Caco-2 (cell line): ENCODE results near the gene OR51L1. TPM values are rescaled to one million over a fixed set of nuclear protein-coding genes. Genes with fewer than 3 reads are reported as not detected.

Experiments used
- BruUV-seq: library from RNA; stranded (reverse); fragments of 400-500 nt; replicated peaks from 2 replicates; lab custom pipeline; 2021; lab: Mats Ljungman, UMichigan
- CTCF ChIA-PET: fragments of 300-600 bp; sonication (Branson Sonifier 250); formaldehyde crosslinking; loops from one replicate; lab custom pipeline; 2022; ENCODE audit warnings: antibody characterized with exemption; lab: Charles Lee
- POLR2A ChIA-PET: fragments of 300-600 bp; sonication (Branson Sonifier 250); formaldehyde crosslinking; loops from one replicate; lab custom pipeline; 2022; ENCODE audit warnings: antibody characterized with exemption; lab: Charles Lee
- DNase-seq, 2 experiments: peaks; one replicate each; pipeline versions ENCODE4 v3.0.0 to v3.0.0-alpha.2; 2020 to 2022
- H3K27me3 ChIP-seq: replicated peaks from 2 replicates; pipeline ENCODE4 v1.6.0; 2011; ENCODE audit warnings: low read length; ENCODE audit not compliant: control insufficient read depth, insufficient read depth
- H3K36me3 ChIP-seq: 2 replicates; pipeline ENCODE4 v1.5.1; 2011; ENCODE audit warnings: low read length; ENCODE audit not compliant: control insufficient read depth, insufficient read depth
- H3K4me1 ChIP-seq: fragments of 250-450 bp; sonication (Bioruptor Pico); 2 replicates; pipeline ENCODE4 v1.5.1; 2020; ENCODE audit warnings: mild to moderate bottlenecking
- H3K4me3 ChIP-seq: 2 replicates; pipeline ENCODE4 v1.5.1; 2011; ENCODE audit warnings: low read depth, mild to moderate bottlenecking, control low read depth, low read length
- H3K9me3 ChIP-seq: fragments of 250-450 bp; sonication (Bioruptor Pico); 2 replicates; pipeline ENCODE4 v1.5.1; 2020; ENCODE audit warnings: mild to moderate bottlenecking, moderate library complexity
- H3K27ac Mint-ChIP-seq: one replicate; pipeline ENCODE4 v1.8.0; 2022; ENCODE audit warnings: mixed read lengths; ENCODE audit not compliant: unreplicated experiment
- H3K27me3 Mint-ChIP-seq: one replicate; pipeline ENCODE4 v1.8.0; 2022; ENCODE audit warnings: mixed read lengths; ENCODE audit not compliant: insufficient read depth, unreplicated experiment
- H3K36me3 Mint-ChIP-seq: one replicate; pipeline ENCODE4 v1.8.0; 2022; ENCODE audit warnings: mild to moderate bottlenecking, mixed read lengths; ENCODE audit not compliant: insufficient read depth, unreplicated experiment
- H3K4me1 Mint-ChIP-seq: one replicate; pipeline ENCODE4 v1.8.0; 2022; ENCODE audit warnings: low read depth, mixed read lengths; ENCODE audit not compliant: unreplicated experiment
- H3K4me3 Mint-ChIP-seq: one replicate; pipeline ENCODE4 v1.8.0; 2022; ENCODE audit warnings: mild to moderate bottlenecking, moderate library complexity, mixed read lengths; ENCODE audit not compliant: unreplicated experiment
- H3K9me3 Mint-ChIP-seq: one replicate; pipeline ENCODE4 v1.8.0; 2022; ENCODE audit warnings: mixed read lengths; ENCODE audit not compliant: unreplicated experiment
- CTCF ChIP-seq, 2 experiments: fragments of 200-600 bp in 1 of 2; IDR thresholded peaks; 1 replicate in 1 of 2; 2 replicates in 1 of 2; pipeline versions ENCODE4 v1.5.1 to v1.8.0; 2011 to 2022; ENCODE audit warnings: antibody characterized with exemption in 1 of 2, control low read depth in 1 of 2, inconsistent platforms in 1 of 2, low read depth in 1 of 2, low read length in 1 of 2, mild to moderate bottlenecking in 1 of 2, moderate library complexity in 1 of 2; ENCODE audit not compliant: insufficient read depth in 1 of 2, severe bottlenecking in 1 of 2, unreplicated experiment in 1 of 2
- intact Hi-C: fragments of 100-400 bp; cut with micrococcal nuclease; formaldehyde crosslinking; loops from one replicate; pipeline ENCODE4 v1.10.0; 2022; ENCODE audit not compliant: unreplicated experiment
- total RNA-seq: library from RNA; stranded (reverse); gene quantifications from 2 replicates; pipeline ENCODE4 v1.2.3, GENCODE V29; 2022

Gene OR51L1
- total RNA-seq, 1 experiment from 2014 or later: not detected

GRCh38 chr11:5043380-5043779 is 48.7 kb downstream of the OR51L1 start:
- CTCF ChIA-PET: no interaction called here
- Mint-ChIP-seq H3K27me3 (peaks cover 8% of the 10 kb centered on the region), H3K36me3 (no peaks in the 10 kb centered on the region), H3K27ac (no peak overlapping the region), H3K4me3 (no peak overlapping the region), H3K4me1 (no peaks in the 10 kb centered on the region), H3K9me3 (no peaks in the 10 kb centered on the region)
- intact Hi-C loops: no loop called here
- TF ChIP-seq CTCF (IDR thresholded peaks at IDR 0.05; ENCODE audit: insufficient read depth in 1 of 2, low read depth in 1 of 2, low read length in 1 of 2, severe bottlenecking in 1 of 2, unreplicated experiment in 1 of 2): no peak
- Histone ChIP-seq H3K4me3 (no peak overlapping the region), H3K4me1 (no peaks in the 10 kb centered on the region), H3K9me3 (no peaks in the 10 kb centered on the region), H3K27me3 (no peaks in the 10 kb centered on the region), H3K36me3 (no peaks in the 10 kb centered on the region)
- no TSS peak for BruUV-seq
- POLR2A ChIA-PET: no interaction called here
- no peak for DNase-seq

DNA sequence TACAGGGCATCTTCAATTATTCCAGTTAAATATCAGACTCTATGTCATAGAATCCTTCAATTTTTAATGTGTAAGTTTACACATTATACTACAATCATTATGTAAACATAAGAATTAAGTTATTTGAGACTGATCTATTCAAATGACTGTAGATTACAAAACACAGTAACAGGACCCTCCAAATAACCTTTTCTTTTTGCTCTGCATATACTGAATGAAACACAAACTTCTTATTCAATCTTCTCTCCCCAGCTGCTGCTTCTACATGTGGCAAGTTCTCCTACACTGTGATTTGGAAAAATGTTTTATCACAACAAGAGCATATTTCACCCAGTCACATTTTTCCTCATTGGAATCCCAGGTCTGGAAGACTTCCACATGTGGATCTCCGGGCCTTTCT is 51.6 kb downstream of the OR51L1 start, which contains the start of gene OR52J3:
TSS of gene OR52J3 (plus strand) at position 301 of the 400 bp plus-strand sequence. CDS start at position 301, 0 bp downstream.
- CTCF ChIA-PET: no interaction called here
- no peaks in the 10 kb centered on the region for H3K4me1 Mint-ChIP-seq
- Histone ChIP-seq H3K9me3 (no peaks in the 10 kb centered on the region), H3K4me3 (no peak within 1 kb of the TSS), H3K36me3 (no peaks in the 10 kb centered on the region), H3K4me1 (no peaks in the 10 kb centered on the region), H3K27me3 (no peaks in the 10 kb centered on the region)
- H3K4me3 Mint-ChIP-seq: no peak within 1 kb of the TSS
- intact Hi-C loops: no loop called here
- no peak for TF ChIP-seq CTCF (IDR thresholded peaks at IDR 0.05; ENCODE audit: insufficient read depth in 1 of 2, low read depth in 1 of 2, low read length in 1 of 2, severe bottlenecking in 1 of 2, unreplicated experiment in 1 of 2)
- POLR2A ChIA-PET: no interaction called here
- H3K9me3 Mint-ChIP-seq: no peaks in the 10 kb centered on the region
- no peaks in the 10 kb centered on the region for H3K36me3 Mint-ChIP-seq
- no peak within 1 kb of the TSS for H3K27ac Mint-ChIP-seq
- no TSS peak for BruUV-seq
- peaks cover 4% of the 10 kb centered on the region for H3K27me3 Mint-ChIP-seq
- DNase-seq: no peak

- peaks cover 4% of the 10 kb centered on the region for H3K27me3 Mint-ChIP-seq
Observed at GRCh38 chr11:5046754-5047330, 52.2 kb downstream of the OR51L1 start.

More at GRCh38 chr11:5046754-5047330, 52.2 kb downstream of the OR51L1 start:
- DNase-seq: no peak
- Mint-ChIP-seq H3K36me3 (no peaks in the 10 kb centered on the region), H3K4me1 (no peaks in the 10 kb centered on the region), H3K4me3 (no peak overlapping the region), H3K9me3 (no peaks in the 10 kb centered on the region), H3K27ac (no peak overlapping the region)
- BruUV-seq: no TSS peak
- Histone ChIP-seq H3K4me3 (no peak overlapping the region), H3K9me3 (no peaks in the 10 kb centered on the region), H3K27me3 (no peaks in the 10 kb centered on the region), H3K4me1 (no peaks in the 10 kb centered on the region), H3K36me3 (no peaks in the 10 kb centered on the region)
- ChIA-PET CTCF (no interaction called here), POLR2A (no interaction called here)
- intact Hi-C loops: no loop called here
- TF ChIP-seq CTCF (IDR thresholded peaks at IDR 0.05; ENCODE audit: insufficient read depth in 1 of 2, low read depth in 1 of 2, low read length in 1 of 2, severe bottlenecking in 1 of 2, unreplicated experiment in 1 of 2): no peak

Other genes starting within 250 kb of the OR51L1 start
- not detected in 2 replicates for gene OR51F1, start 224.9 kb upstream of the OR51L1 start, total RNA-seq
- gene OR52R1, start 190.5 kb upstream of the OR51L1 start, total RNA-seq: not detected in 2 replicates
- gene OR51F2, start 173.5 kb upstream of the OR51L1 start, total RNA-seq: not detected in 2 replicates
- not detected in 2 replicates for gene OR51S1, start 145.6 kb upstream of the OR51L1 start, total RNA-seq
- gene OR51T1, start 113.0 kb upstream of the OR51L1 start, total RNA-seq: not detected in 2 replicates
- gene OR51A7, start 91.1 kb upstream of the OR51L1 start, total RNA-seq: not detected in 2 replicates
- not detected in 2 replicates for gene OR51G2, start 75.5 kb upstream of the OR51L1 start, total RNA-seq
- not detected in 2 replicates for gene OR51G1, start 70.5 kb upstream of the OR51L1 start, total RNA-seq
- gene OR51A4, start 47.2 kb upstream of the OR51L1 start, total RNA-seq: not detected in 2 replicates
- gene OR51A2, start 39.1 kb upstream of the OR51L1 start, total RNA-seq: not detected in 2 replicates
- not detected in 2 replicates for gene OR52J3, start 51.7 kb downstream of the OR51L1 start, total RNA-seq
- not detected in 2 replicates for gene OR52E2, start 64.8 kb downstream of the OR51L1 start, total RNA-seq
- not detected in 2 replicates for gene OR52E1, start 74.7 kb downstream of the OR51L1 start, total RNA-seq
- gene OR52A5, start 143.5 kb downstream of the OR51L1 start, total RNA-seq: not detected in 2 replicates
- gene OR52A1, start 159.9 kb downstream of the OR51L1 start, total RNA-seq: not detected in 2 replicates
- not detected in 2 replicates for gene OR51V1, start 205.8 kb downstream of the OR51L1 start, total RNA-seq
- gene HBB, start 232.2 kb downstream of the OR51L1 start, total RNA-seq: not detected in 2 replicates
- gene HBD, start 239.6 kb downstream of the OR51L1 start, total RNA-seq: not detected in 2 replicates